ENCODE data around the gene CFAP221.

CFAP221 gene

GRCh38 chr2:119645173-119645855, 101.1 kb downstream of the CFAP221 start:
- no peak for DNase-seq (ENCODE audit: low read depth)

- no peak for DNase-seq (ENCODE audit: low read depth)
Measured at GRCh38 chr2:119646149-119646548, 101.9 kb downstream of the CFAP221 start.

- DNase-seq (ENCODE audit: low read depth) = no peak
Measured at GRCh38 chr2:119647440-119648169, 103.4 kb downstream of the CFAP221 start.

- DNase-seq (ENCODE audit: low read depth) = no peak
Measured at GRCh38 chr2:119649364-119649917, 105.2 kb downstream of the CFAP221 start.

- DNase-seq (ENCODE audit: low read depth) = no peak
Measured at GRCh38 chr2:119650206-119650605, 106.0 kb downstream of the CFAP221 start.

- DNase-seq (ENCODE audit: low read depth) = no peak
Measured at GRCh38 chr2:119650846-119651370, 106.7 kb downstream of the CFAP221 start.

GRCh38 chr2:119657466-119658145, 113.4 kb downstream of the CFAP221 start:
- no peak for DNase-seq (ENCODE audit: low read depth)

- DNase-seq (ENCODE audit: low read depth) = no peak
Measured at GRCh38 chr2:119659601-119660342, 115.5 kb downstream of the CFAP221 start.

GRCh38 chr2:119660343-119660658, 116.1 kb downstream of the CFAP221 start:
- no peak for DNase-seq (ENCODE audit: low read depth)

GRCh38 chr2:119662297-119662696, 118.0 kb downstream of the CFAP221 start:
- DNase-seq (ENCODE audit: low read depth) = no peak

GRCh38 chr2:119668546-119668945, 124.3 kb downstream of the CFAP221 start:
- DNase-seq (ENCODE audit: low read depth) = no peak

GRCh38 chr2:119671016-119671415, 126.8 kb downstream of the CFAP221 start:
- no peak for DNase-seq (ENCODE audit: low read depth)

- DNase-seq (ENCODE audit: low read depth) = no peak
Measured at GRCh38 chr2:119671752-119672151, 127.5 kb downstream of the CFAP221 start.

- no peak for DNase-seq (ENCODE audit: low read depth)
Measured at GRCh38 chr2:119672161-119672862, 128.1 kb downstream of the CFAP221 start.

- no peak for DNase-seq (ENCODE audit: low read depth)
Measured at GRCh38 chr2:119673796-119674195, 129.5 kb downstream of the CFAP221 start.

- DNase-seq (ENCODE audit: low read depth) = no peak
Measured at GRCh38 chr2:119674711-119675500, 130.7 kb downstream of the CFAP221 start.

GRCh38 chr2:119678021-119678656, 133.9 kb downstream of the CFAP221 start:
- no peak for DNase-seq (ENCODE audit: low read depth)

- no peak for DNase-seq (ENCODE audit: low read depth)
Measured at GRCh38 chr2:119679526-119679837, 135.2 kb downstream of the CFAP221 start.

- DNase-seq (ENCODE audit: low read depth) = no peak
Measured at GRCh38 chr2:119679846-119680245, 135.6 kb downstream of the CFAP221 start.
